ENCODE measurements around the gene THBS2.

The THBS2 gene

GRCh38 chr6:169244684-169245383 lies 8.8 kb downstream of the THBS2 start:
- FAIRE-seq = no peak
- TF ChIP-seq TAF1 (IDR thresholded peaks at IDR 0.05; ENCODE audit: low read depth, low read length) (no peak), PAX5 (IDR thresholded peaks at IDR 0.05; ENCODE audit: insufficient read depth, low read length, severe bottlenecking) (no peak), POU2F2 (IDR thresholded peaks at IDR 0.05; ENCODE audit: low read depth, low read length) (no peak), POLR2A (IDR thresholded peaks at IDR 0.05; ENCODE audit: low read depth, low read length) (no peak), SPI1 (IDR thresholded peaks at IDR 0.05; ENCODE audit: low read depth, low read length) (no peak), POLR2AphosphoS5 (IDR thresholded peaks at IDR 0.05; ENCODE audit: low read depth, low read length) (no peak)
- no peak for DNase-seq (ENCODE audit: insufficient read length, low spot score)

- FAIRE-seq (no peak), DNase-seq (ENCODE audit: insufficient read length, low spot score) (no peak)
- TF ChIP-seq POU2F2 (IDR thresholded peaks at IDR 0.05; ENCODE audit: low read depth, low read length) (no peak), SPI1 (IDR thresholded peaks at IDR 0.05; ENCODE audit: low read depth, low read length) (no peak), TAF1 (IDR thresholded peaks at IDR 0.05; ENCODE audit: low read depth, low read length) (no peak), PAX5 (IDR thresholded peaks at IDR 0.05; ENCODE audit: insufficient read depth, low read length, severe bottlenecking) (no peak), POLR2AphosphoS5 (IDR thresholded peaks at IDR 0.05; ENCODE audit: low read depth, low read length) (no peak), POLR2A (IDR thresholded peaks at IDR 0.05; ENCODE audit: low read depth, low read length) (no peak)
Observed at GRCh38 chr6:169243661-169244060, 10.0 kb downstream of the THBS2 start.

GRCh38 chr6:169243186-169243585 lies 10.5 kb downstream of the THBS2 start:
- no peak for DNase-seq (ENCODE audit: insufficient read length, low spot score)
- TF ChIP-seq POLR2AphosphoS5 (IDR thresholded peaks at IDR 0.05; ENCODE audit: low read depth, low read length) (no peak), TAF1 (IDR thresholded peaks at IDR 0.05; ENCODE audit: low read depth, low read length) (no peak), POLR2A (IDR thresholded peaks at IDR 0.05; ENCODE audit: low read depth, low read length) (no peak), POU2F2 (IDR thresholded peaks at IDR 0.05; ENCODE audit: low read depth, low read length) (no peak), SPI1 (IDR thresholded peaks at IDR 0.05; ENCODE audit: low read depth, low read length) (no peak), PAX5 (IDR thresholded peaks at IDR 0.05; ENCODE audit: insufficient read depth, low read length, severe bottlenecking) (no peak)
- FAIRE-seq = no peak

GRCh38 chr6:169241688-169242350 lies 11.8 kb downstream of the THBS2 start:
- no peak for FAIRE-seq
- TF ChIP-seq POU2F2 (IDR thresholded peaks at IDR 0.05; ENCODE audit: low read depth, low read length) = no peak

GRCh38 chr6:169240591-169241390 lies 12.9 kb downstream of the THBS2 start:
- no peak for TF ChIP-seq PAX5 (IDR thresholded peaks at IDR 0.05; ENCODE audit: insufficient read depth, low read length, severe bottlenecking)
- no peak for TF ChIP-seq TAF1 (IDR thresholded peaks at IDR 0.05; ENCODE audit: low read depth, low read length)
- TF ChIP-seq POLR2AphosphoS5 (IDR thresholded peaks at IDR 0.05; ENCODE audit: low read depth, low read length) = no peak
- no peak for TF ChIP-seq POU2F2 (IDR thresholded peaks at IDR 0.05; ENCODE audit: low read depth, low read length)
- TF ChIP-seq POLR2A (IDR thresholded peaks at IDR 0.05; ENCODE audit: low read depth, low read length) = no peak
- TF ChIP-seq SPI1 (IDR thresholded peaks at IDR 0.05; ENCODE audit: low read depth, low read length) = no peak
- no peak for DNase-seq (ENCODE audit: insufficient read length, low spot score)
- FAIRE-seq = no peak

More at GRCh38 chr6:169241688-169242350, 11.8 kb downstream of the THBS2 start:
- DNase-seq (ENCODE audit: insufficient read length, low spot score) = no peak

GRCh38 chr6:169240125-169240524 lies 13.5 kb downstream of the THBS2 start:
- DNase-seq (ENCODE audit: insufficient read length, low spot score) (no peak), FAIRE-seq (no peak)
- no peak for TF ChIP-seq TAF1 (IDR thresholded peaks at IDR 0.05; ENCODE audit: low read depth, low read length)
- TF ChIP-seq POU2F2 (IDR thresholded peaks at IDR 0.05; ENCODE audit: low read depth, low read length) = no peak
- no peak for TF ChIP-seq SPI1 (IDR thresholded peaks at IDR 0.05; ENCODE audit: low read depth, low read length)

GRCh38 chr6:169239181-169239580 lies 14.5 kb downstream of the THBS2 start:
- FAIRE-seq = no peak
- no peak for DNase-seq (ENCODE audit: insufficient read length, low spot score)
- no peak for TF ChIP-seq TAF1 (IDR thresholded peaks at IDR 0.05; ENCODE audit: low read depth, low read length)
- TF ChIP-seq POLR2AphosphoS5 (IDR thresholded peaks at IDR 0.05; ENCODE audit: low read depth, low read length) = no peak
- no peak for TF ChIP-seq POU2F2 (IDR thresholded peaks at IDR 0.05; ENCODE audit: low read depth, low read length)
- no peak for TF ChIP-seq POLR2A (IDR thresholded peaks at IDR 0.05; ENCODE audit: low read depth, low read length)
- no peak for TF ChIP-seq SPI1 (IDR thresholded peaks at IDR 0.05; ENCODE audit: low read depth, low read length)
- TF ChIP-seq PAX5 (IDR thresholded peaks at IDR 0.05; ENCODE audit: insufficient read depth, low read length, severe bottlenecking) = no peak

- DNase-seq (ENCODE audit: insufficient read length, low spot score) (no peak), FAIRE-seq (no peak)
- no peak for TF ChIP-seq SPI1 (IDR thresholded peaks at IDR 0.05; ENCODE audit: low read depth, low read length)
- TF ChIP-seq POU2F2 (IDR thresholded peaks at IDR 0.05; ENCODE audit: low read depth, low read length) = no peak
- TF ChIP-seq TAF1 (IDR thresholded peaks at IDR 0.05; ENCODE audit: low read depth, low read length) = no peak
Observed at GRCh38 chr6:169238766-169239165, 14.9 kb downstream of the THBS2 start.

GRCh38 chr6:169237496-169238134 lies 16.0 kb downstream of the THBS2 start:
- FAIRE-seq (no peak), DNase-seq (ENCODE audit: insufficient read length, low spot score) (no peak)
- no peak for TF ChIP-seq POLR2AphosphoS5 (IDR thresholded peaks at IDR 0.05; ENCODE audit: low read depth, low read length)
- TF ChIP-seq POU2F2 (IDR thresholded peaks at IDR 0.05; ENCODE audit: low read depth, low read length) = no peak
- TF ChIP-seq POLR2A (IDR thresholded peaks at IDR 0.05; ENCODE audit: low read depth, low read length) = no peak
- no peak for TF ChIP-seq SPI1 (IDR thresholded peaks at IDR 0.05; ENCODE audit: low read depth, low read length)
- no peak for TF ChIP-seq PAX5 (IDR thresholded peaks at IDR 0.05; ENCODE audit: insufficient read depth, low read length, severe bottlenecking)
- no peak for TF ChIP-seq TAF1 (IDR thresholded peaks at IDR 0.05; ENCODE audit: low read depth, low read length)
